Measurements from ENCODE around the gene ENTPD1.

DNA sequence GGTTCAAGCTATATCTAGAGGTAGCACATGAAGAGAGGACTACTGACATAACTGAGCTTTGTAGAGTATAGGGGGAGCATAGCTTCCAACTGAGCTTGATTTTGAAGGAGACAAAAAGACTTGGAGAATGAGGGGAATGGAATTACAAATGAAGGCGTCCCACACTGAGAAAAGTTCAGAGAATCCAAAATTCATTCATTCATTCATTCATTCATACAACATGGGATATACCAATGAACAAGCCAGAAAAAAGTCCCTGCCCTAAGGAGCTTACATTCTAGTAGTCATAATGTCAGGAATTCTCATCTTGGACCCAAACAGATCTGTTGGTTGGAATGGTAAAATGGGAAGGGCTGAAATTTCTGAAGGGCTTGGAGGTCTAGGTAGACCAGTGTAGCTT lies 62.0 kb downstream of the ENTPD1 start:
- no peak for TF ChIP-seq EZH2phosphoT487 (IDR thresholded peaks at IDR 0.05; ENCODE audit: low read depth, severe bottlenecking, unreplicated experiment)
- TF ChIP-seq, protein P1, sequence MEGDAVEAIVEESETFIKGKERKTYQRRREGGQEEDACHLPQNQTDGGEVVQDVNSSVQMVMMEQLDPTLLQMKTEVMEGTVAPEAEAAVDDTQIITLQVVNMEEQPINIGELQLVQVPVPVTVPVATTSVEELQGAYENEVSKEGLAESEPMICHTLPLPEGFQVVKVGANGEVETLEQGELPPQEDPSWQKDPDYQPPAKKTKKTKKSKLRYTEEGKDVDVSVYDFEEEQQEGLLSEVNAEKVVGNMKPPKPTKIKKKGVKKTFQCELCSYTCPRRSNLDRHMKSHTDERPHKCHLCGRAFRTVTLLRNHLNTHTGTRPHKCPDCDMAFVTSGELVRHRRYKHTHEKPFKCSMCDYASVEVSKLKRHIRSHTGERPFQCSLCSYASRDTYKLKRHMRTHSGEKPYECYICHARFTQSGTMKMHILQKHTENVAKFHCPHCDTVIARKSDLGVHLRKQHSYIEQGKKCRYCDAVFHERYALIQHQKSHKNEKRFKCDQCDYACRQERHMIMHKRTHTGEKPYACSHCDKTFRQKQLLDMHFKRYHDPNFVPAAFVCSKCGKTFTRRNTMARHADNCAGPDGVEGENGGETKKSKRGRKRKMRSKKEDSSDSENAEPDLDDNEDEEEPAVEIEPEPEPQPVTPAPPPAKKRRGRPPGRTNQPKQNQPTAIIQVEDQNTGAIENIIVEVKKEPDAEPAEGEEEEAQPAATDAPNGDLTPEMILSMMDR (IDR thresholded peaks at IDR 0.05; ENCODE audit: poor library complexity): no peak

All from hepatocyte (in vitro differentiated cells).